NK-92 (cell line): Measurements from ENCODE around the gene L3MBTL4.

Source experiments
- DNase-seq: peaks from one replicate; lab custom pipeline; 2025; ENCODE audit not compliant: unreplicated experiment; lab: John Stamatoyannopoulos, UW

Gene L3MBTL4

GRCh38 chr18:6366776-6367175 is 47.9 kb downstream of the L3MBTL4 start:
- no peak for DNase-seq

GRCh38 chr18:6365385-6365784 is 49.3 kb downstream of the L3MBTL4 start:
- DNase-seq = no peak

- no peak for DNase-seq
Measured at GRCh38 chr18:6363216-6363615, 51.5 kb downstream of the L3MBTL4 start.

- DNase-seq = no peak
Measured at GRCh38 chr18:6362559-6363129, 52.1 kb downstream of the L3MBTL4 start.

GRCh38 chr18:6357668-6358067 is 57.0 kb downstream of the L3MBTL4 start:
- DNase-seq = no peak

- no peak for DNase-seq
Measured at GRCh38 chr18:6355789-6356589, 58.7 kb downstream of the L3MBTL4 start.

- DNase-seq = no peak
Measured at GRCh38 chr18:6352275-6352674, 62.4 kb downstream of the L3MBTL4 start.

GRCh38 chr18:6342990-6343389 is 71.7 kb downstream of the L3MBTL4 start:
- no peak for DNase-seq

- no peak for DNase-seq
Measured at GRCh38 chr18:6341709-6342108, 73.0 kb downstream of the L3MBTL4 start.

GRCh38 chr18:6341303-6341702 is 73.4 kb downstream of the L3MBTL4 start:
- no peak for DNase-seq

- no peak for DNase-seq
Measured at GRCh38 chr18:6340121-6340520, 74.6 kb downstream of the L3MBTL4 start.

- no peak for DNase-seq
Measured at GRCh38 chr18:6336239-6336638, 78.5 kb downstream of the L3MBTL4 start.

- DNase-seq = no peak
Measured at GRCh38 chr18:6333981-6334380, 80.7 kb downstream of the L3MBTL4 start.

GRCh38 chr18:6331872-6332271 is 82.8 kb downstream of the L3MBTL4 start:
- no peak for DNase-seq

- DNase-seq = no peak
Measured at GRCh38 chr18:6330786-6331185, 83.9 kb downstream of the L3MBTL4 start.

- no peak for DNase-seq
Measured at GRCh38 chr18:6328621-6329010, 86.1 kb downstream of the L3MBTL4 start.

- no peak for DNase-seq
Measured at GRCh38 chr18:6327895-6328620, 86.7 kb downstream of the L3MBTL4 start.

- DNase-seq = no peak
Measured at GRCh38 chr18:6327485-6327884, 87.2 kb downstream of the L3MBTL4 start.

GRCh38 chr18:6326566-6326965 is 88.1 kb downstream of the L3MBTL4 start:
- no peak for DNase-seq

- DNase-seq = no peak
Measured at GRCh38 chr18:6323319-6323889, 91.3 kb downstream of the L3MBTL4 start.

GRCh38 chr18:6315517-6316331 is 99.0 kb downstream of the L3MBTL4 start:
- DNase-seq = no peak
